IPS-NIHi7 (cell line): Measurements from ENCODE around the gene DGKA.

Source experiments
- DNase-seq: peaks from one replicate; pipeline ENCODE4 v3.0.0; 2012; ENCODE audit warnings: mixed read lengths; ENCODE audit errors: extremely low spot score

The DGKA gene

GRCh38 chr12:55931780-55932550 lies 1.0 kb downstream of the DGKA start:
- peak; percentile 76 for DNase-seq

- no peak for DNase-seq
These were observed 1.6 kb downstream of the DGKA start for GRCh38 chr12:55932551-55932910.

GRCh38 chr12:55933169-55933798 lies 2.3 kb downstream of the DGKA start:
- DNase-seq = peak; percentile 20

DNA sequence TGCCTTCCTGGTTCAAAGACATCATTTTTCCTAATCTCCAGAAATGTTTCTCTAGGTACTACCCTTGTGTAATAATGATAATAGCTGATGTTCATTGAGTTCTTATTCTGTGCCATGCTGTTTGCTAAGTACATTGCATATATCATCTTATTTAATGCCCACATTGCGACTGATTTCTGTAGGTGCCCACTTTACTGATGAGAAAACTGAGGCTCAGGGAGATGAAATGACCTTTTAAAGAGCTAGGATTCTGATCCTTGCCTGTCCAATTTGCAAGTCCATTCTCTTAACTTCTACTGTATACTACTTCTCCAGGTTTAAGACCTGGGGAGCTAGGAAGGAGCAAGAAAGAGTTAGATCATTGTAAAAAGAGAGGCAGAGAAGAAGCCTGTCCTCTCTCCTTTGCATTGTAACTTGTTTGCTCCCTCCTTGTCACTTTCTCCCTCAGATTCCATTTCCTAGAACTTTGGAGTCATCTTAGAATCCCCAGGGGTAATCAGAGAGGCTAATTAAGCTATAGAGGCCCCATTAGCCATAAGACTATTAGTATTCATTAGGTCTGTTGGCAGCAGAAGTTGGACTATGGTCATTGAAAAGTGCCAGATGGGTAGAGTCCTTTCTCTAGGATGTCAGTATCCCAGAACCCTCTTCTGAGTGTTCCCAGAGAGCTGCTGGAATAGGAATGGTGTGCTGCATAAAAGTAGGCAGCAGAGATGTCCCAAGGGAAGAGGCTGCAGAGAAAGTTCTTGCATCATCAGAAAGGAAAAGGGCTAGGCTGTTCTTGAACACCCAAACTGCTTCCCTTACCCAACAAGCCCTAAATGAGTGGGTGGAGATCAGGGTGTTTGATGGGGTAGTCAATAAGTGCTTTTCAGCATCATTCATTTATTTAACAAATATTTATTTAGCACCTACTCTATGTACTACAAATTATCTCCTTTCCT lies 3.1 kb downstream of the DGKA start:
- no peak for DNase-seq

- DNase-seq = no peak
These were observed 3.8 kb downstream of the DGKA start for GRCh38 chr12:55934773-55935172.

DNA sequence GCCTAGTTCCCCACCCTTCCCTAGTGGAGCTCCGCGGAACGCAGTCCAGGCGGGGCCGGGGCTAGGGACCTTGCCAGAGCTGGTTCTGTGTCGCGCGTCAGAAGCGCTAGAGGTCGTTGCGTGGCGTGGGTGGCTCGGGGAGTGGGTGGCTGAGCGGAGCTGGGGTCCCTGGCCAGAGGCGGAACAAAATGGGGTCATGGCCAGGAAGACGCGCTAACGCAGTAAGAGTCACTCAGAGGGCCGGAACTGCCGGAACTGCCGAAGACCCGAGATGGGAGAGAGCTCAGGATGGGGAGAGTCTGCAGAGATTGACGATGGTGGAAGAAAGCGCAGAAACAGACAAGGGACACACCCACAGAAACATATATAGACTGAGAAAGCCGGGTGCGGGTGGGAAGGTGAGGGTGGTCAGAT lies 4.8 kb downstream of the DGKA start:
- no peak for DNase-seq

GRCh38 chr12:55937981-55938380 lies 7.0 kb downstream of the DGKA start:
- no peak for DNase-seq

- DNase-seq = no peak
These were observed 8.0 kb downstream of the DGKA start for GRCh38 chr12:55938826-55939501.

DNA sequence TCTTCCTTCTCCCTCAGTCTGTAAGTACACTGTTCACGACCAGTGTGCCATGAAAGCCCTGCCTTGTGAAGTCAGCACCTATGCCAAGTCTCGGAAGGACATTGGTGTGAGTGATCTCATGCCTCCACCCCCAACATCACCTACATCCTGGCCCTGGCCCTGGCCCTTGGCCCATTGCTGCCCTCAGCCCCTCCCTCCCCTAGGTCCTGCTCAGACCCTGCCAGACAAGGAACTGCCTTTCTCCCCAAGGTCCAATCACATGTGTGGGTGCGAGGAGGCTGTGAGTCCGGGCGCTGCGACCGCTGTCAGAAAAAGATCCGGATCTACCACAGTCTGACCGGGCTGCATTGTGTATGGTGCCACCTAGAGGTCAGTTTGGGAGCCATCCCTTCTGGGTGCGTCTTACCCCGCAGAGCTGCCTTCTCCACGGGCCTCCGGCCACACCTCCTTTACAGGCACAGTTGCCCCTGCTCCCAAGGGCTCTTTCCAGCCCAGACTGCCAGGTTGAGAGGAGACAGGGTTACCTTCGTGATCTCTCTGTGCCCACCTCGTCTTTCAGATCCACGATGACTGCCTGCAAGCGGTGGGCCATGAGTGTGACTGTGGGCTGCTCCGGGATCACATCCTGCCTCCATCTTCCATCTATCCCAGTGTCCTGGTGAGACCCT lies 9.2 kb downstream of the DGKA start:
- peak; percentile 93 for DNase-seq

- DNase-seq = no peak
These were observed 11.1 kb downstream of the DGKA start for GRCh38 chr12:55942055-55942454.

- DNase-seq = no peak
These were observed 11.7 kb downstream of the DGKA start for GRCh38 chr12:55942577-55943136.

GRCh38 chr12:55946553-55946952 lies 15.6 kb downstream of the DGKA start:
- DNase-seq = no peak

DNA sequence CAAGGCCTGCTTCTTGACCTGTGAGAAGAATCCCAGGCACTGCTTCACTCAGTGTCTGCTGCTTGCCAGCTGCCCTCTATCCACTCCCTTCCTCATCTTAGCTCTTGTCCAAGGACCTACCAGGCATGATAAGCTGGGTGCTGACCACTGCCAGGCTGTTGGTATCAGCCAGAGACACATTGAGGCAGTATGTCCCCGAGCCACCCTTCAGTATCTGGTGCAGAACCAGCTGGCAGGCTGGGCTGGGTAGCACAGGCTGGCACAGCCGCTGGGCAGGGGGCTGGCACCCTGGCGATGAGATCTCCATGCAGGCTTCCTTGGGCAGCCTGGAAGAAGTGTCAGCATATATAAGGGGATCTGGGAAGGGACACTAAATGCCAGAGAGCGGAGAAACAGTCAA lies 24.4 kb downstream of the DGKA start:
- no peak for DNase-seq

- DNase-seq = peak; percentile 56
These were observed 25.0 kb downstream of the DGKA start for GRCh38 chr12:55955800-55956508.

- no peak for DNase-seq
These were observed 26.3 kb downstream of the DGKA start for GRCh38 chr12:55957106-55957859.

GRCh38 chr12:55963760-55964159 lies 32.8 kb downstream of the DGKA start:
- no peak for DNase-seq

DNA sequence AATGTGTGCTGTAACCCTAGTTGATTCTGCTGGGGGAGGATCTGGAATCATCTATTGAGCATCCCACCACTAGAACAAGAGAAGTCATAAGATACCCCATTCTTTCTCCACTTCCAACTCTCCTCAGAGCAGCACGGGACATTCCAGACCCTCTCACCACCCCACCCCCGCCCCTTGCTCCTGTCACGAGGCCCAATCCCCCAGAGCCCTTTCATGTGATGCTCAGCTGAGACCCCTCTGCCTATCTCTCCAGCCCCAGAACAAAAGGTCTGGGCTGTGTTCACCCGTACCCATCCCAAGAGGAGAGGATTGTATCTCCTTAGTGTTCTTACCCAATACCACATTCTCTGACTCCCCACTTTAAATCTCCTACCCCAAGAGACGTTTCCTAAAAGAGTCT lies 34.3 kb downstream of the DGKA start:
- peak; percentile 16 for DNase-seq

GRCh38 chr12:55965941-55966407 lies 35.0 kb downstream of the DGKA start, which contains the start of gene PMEL:
PMEL (minus strand) TSS chr12:55966042; CDS start chr12:55966011, 31 bp downstream.
- DNase-seq = peak; percentile 52
